Measurements from ENCODE around the gene GRIN3B. TPM values are rescaled to one million over a fixed set of nuclear protein-coding genes. Genes with fewer than 3 reads are reported as not detected.
A peak's percentile ranks its signal among the peaks of the same experiment; 100 is the strongest.

Gene GRIN3B
- total RNA-seq, 2 donors from 2014 or later = 2.0 TPM

DNA sequence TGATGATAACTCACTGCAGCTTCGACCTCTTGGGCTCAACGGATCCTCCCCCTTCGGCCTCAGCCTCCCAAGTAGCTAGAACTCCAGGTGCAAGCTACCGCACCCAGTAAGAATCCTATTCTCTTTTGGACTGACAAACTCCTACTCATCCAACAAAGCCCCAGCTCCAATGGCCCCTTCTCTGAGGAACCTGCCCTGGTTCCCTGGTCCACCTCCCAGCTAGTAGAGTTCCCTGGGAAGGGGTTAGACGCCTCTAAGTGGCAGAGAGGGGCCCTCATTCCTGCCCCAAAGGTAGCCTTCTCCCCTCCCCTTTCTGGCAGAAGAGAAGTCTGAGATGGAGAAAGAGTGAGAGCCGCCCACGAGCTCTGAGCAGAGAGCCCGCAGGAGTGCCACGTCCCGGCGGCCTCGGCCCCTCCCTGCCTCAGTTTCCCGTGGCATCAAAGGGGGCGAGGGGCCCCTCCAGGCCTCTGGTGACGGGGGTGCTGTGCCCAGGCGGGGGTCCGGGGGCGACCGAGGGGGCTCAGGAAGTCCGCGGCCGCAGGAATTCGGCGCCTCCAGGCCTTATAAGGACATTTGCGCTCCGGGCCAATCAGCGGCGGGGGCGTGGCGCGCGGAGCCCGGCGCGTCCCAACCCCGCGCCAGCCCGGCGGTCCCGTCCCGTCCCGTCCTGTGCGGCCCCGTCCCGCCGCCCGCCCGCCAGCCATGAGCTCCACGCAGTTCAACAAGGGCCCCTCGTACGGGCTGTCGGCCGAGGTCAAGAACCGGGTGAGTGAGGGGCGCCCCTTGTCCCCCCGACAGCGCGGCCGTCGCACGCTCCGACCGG is 26.0 kb downstream of the GRIN3B start, which contains the start of gene CNN2:
TSS of gene CNN2 (plus strand) at position 649 of the 823 bp plus-strand sequence. CDS start at position 703, 54 bp downstream.
- H3K4me1 Mint-ChIP-seq = peaks cover 5% of the 10 kb centered on the region
- Histone ChIP-seq H3K4me3 (ENCODE audit: low read length) (peak within 1 kb of the TSS; percentile 98), H3K9me3 (ENCODE audit: control insufficient read depth, low read length) (no peaks in the 10 kb centered on the region), H3K27ac (ENCODE audit: low read depth, low read length) (peak within 1 kb of the TSS; percentile 84), H3K4me1 (ENCODE audit: control insufficient read depth, insufficient read depth, low read length) (peaks cover 6% of the 10 kb centered on the region), H3K9ac (ENCODE audit: extremely low read depth, low read length, poor library complexity, severe bottlenecking) (peak within 1 kb of the TSS; percentile 99), H3K36me3 (ENCODE audit: control insufficient read depth, insufficient read depth, low read length) (peaks cover 18% of the 10 kb centered on the region), H3K27me3 (ENCODE audit: control insufficient read depth, insufficient read depth, low read length, poor library complexity, severe bottlenecking) (no peaks in the 10 kb centered on the region)
- peak within 1 kb of the TSS; percentile 97 for H3K27ac Mint-ChIP-seq
- peak; percentile 95 for DNase-seq
- 1% methylated on average over 38 to 63 of the region's 63 CpGs for WGBS, 2 experiments (ENCODE audit: insufficient coverage in 1 of 2, insufficient read length in 1 of 2)
- TF ChIP-seq, protein P1, sequence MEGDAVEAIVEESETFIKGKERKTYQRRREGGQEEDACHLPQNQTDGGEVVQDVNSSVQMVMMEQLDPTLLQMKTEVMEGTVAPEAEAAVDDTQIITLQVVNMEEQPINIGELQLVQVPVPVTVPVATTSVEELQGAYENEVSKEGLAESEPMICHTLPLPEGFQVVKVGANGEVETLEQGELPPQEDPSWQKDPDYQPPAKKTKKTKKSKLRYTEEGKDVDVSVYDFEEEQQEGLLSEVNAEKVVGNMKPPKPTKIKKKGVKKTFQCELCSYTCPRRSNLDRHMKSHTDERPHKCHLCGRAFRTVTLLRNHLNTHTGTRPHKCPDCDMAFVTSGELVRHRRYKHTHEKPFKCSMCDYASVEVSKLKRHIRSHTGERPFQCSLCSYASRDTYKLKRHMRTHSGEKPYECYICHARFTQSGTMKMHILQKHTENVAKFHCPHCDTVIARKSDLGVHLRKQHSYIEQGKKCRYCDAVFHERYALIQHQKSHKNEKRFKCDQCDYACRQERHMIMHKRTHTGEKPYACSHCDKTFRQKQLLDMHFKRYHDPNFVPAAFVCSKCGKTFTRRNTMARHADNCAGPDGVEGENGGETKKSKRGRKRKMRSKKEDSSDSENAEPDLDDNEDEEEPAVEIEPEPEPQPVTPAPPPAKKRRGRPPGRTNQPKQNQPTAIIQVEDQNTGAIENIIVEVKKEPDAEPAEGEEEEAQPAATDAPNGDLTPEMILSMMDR (conservative IDR thresholded peaks at IDR 0.05) = no peak
- peaks cover 1% of the 10 kb centered on the region for H3K27me3 Mint-ChIP-seq (ENCODE audit: insufficient read depth)
- H3K9me3 Mint-ChIP-seq = no peaks in the 10 kb centered on the region
- H3K36me3 Mint-ChIP-seq (ENCODE audit: low read depth) = peaks cover 16% of the 10 kb centered on the region
- H3K4me3 Mint-ChIP-seq = peak within 1 kb of the TSS; percentile 93

DNA sequence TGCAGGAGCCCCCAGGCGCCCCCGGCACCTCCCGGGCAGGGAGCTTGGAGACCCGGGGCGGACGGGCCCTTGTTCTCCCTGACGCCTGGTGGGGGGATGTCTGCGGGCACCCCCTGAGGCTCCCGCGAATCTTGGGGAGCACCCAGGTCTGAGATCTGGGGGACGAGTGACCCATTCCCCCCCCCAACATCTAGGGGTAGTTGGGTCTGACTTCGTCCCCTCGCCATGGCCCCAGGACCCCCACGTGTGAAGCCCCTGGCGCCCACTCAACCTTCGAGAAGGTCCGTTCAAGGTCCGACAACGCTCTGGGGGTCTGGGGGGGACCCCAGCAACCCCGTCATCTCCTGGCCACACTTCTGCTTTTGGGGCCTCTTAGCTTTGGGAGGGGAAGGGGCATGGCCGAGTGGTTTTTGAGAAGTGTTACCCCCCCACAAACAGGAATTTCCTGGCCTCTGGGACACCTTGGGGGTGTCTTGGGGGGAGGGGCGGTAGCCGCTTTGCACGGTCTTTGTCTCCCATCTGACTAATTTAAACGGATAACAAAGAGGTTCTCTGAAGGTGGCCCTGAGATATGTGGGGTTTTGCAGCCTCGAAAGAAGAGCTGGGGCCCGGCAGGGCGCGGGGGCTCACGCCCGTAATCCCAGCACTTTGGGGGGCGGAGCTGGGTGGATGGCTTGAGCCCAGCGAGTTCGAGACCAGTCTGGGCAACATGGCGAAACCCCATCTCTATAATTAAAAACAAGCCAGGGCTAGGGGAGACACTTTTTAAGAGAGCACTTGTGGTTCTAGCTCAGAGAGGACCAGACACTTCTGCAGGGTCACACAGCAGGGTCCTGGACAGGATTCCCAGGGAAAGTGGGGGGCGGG is 26.8 kb downstream of the GRIN3B start:
- peak overlapping the region; percentile 97 for H3K27ac Mint-ChIP-seq
- WGBS, 2 experiments (ENCODE audit: insufficient coverage in 1 of 2, insufficient read length in 1 of 2) = 1% methylated on average over 17 to 35 of the region's 36 CpGs
- H3K9ac ChIP-seq (ENCODE audit: extremely low read depth, low read length, poor library complexity, severe bottlenecking) = peak overlapping the region; percentile 99

DNA sequence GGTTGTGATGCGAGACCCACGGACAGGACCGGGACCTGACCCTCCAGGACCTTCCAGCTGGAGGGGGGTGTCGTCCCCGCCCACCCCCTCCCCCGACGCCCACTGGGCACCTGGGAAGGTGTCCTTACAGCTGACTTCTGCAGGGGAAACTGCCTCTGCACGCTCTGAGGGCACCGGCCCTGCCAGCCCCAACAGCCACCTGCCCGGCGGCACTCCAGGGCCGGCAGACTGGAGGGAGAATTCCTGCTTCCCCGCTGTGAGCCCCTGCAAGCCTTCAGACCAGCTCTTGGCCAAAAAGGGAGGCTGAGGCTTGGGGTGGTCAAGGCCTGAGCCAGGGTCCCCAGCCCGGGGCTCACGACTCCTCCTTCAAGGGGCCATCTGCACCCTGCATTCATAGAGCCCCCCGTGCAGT is 27.4 kb downstream of the GRIN3B start:
- peak overlapping the region; percentile 97 for H3K27ac Mint-ChIP-seq

More for the DNA sequence above, 26.8 kb downstream of the GRIN3B start:
- Histone ChIP-seq H3K4me1 (ENCODE audit: control insufficient read depth, insufficient read depth, low read length) (peaks cover 6% of the 10 kb centered on the region), H3K4me3 (ENCODE audit: low read length) (peak overlapping the region; percentile 98), H3K27me3 (ENCODE audit: control insufficient read depth, insufficient read depth, low read length, poor library complexity, severe bottlenecking) (no peaks in the 10 kb centered on the region), H3K9me3 (ENCODE audit: control insufficient read depth, low read length) (no peaks in the 10 kb centered on the region), H3K36me3 (ENCODE audit: control insufficient read depth, insufficient read depth, low read length) (peaks cover 22% of the 10 kb centered on the region), H3K27ac (ENCODE audit: low read depth, low read length) (peak overlapping the region; percentile 84)
- peaks cover 20% of the 10 kb centered on the region for H3K36me3 Mint-ChIP-seq (ENCODE audit: low read depth)
- peak overlapping the region; percentile 93 for H3K4me3 Mint-ChIP-seq
- TF ChIP-seq, protein P1 (conservative IDR thresholded peaks at IDR 0.05) = no peak
- H3K4me1 Mint-ChIP-seq = peaks cover 5% of the 10 kb centered on the region
- no peaks in the 10 kb centered on the region for H3K27me3 Mint-ChIP-seq (ENCODE audit: insufficient read depth)
- H3K9me3 Mint-ChIP-seq = no peaks in the 10 kb centered on the region
- no peak for DNase-seq

More for the DNA sequence above, 27.4 kb downstream of the GRIN3B start:
- TF ChIP-seq, protein P1 (conservative IDR thresholded peaks at IDR 0.05) = no peak
- H3K36me3 ChIP-seq (ENCODE audit: control insufficient read depth, insufficient read depth, low read length) = peaks cover 29% of the 10 kb centered on the region
- no peaks in the 10 kb centered on the region for H3K9me3 ChIP-seq (ENCODE audit: control insufficient read depth, low read length)
- peaks cover 26% of the 10 kb centered on the region for H3K36me3 Mint-ChIP-seq (ENCODE audit: low read depth)
- peak overlapping the region; percentile 98 for H3K4me3 ChIP-seq (ENCODE audit: low read length)
- peak overlapping the region; percentile 93 for H3K4me3 Mint-ChIP-seq
- H3K9me3 Mint-ChIP-seq = no peaks in the 10 kb centered on the region
- peak overlapping the region; percentile 84 for H3K27ac ChIP-seq (ENCODE audit: low read depth, low read length)
- WGBS, 2 experiments (ENCODE audit: insufficient coverage in 1 of 2, insufficient read length in 1 of 2) = 0 to 4% methylated on average over 5 to 16 of the region's 16 CpGs
- peaks cover 6% of the 10 kb centered on the region for H3K4me1 ChIP-seq (ENCODE audit: control insufficient read depth, insufficient read depth, low read length)
- peaks cover 5% of the 10 kb centered on the region for H3K4me1 Mint-ChIP-seq
- DNase-seq = peak; percentile 72
- peak overlapping the region; percentile 99 for H3K9ac ChIP-seq (ENCODE audit: extremely low read depth, low read length, poor library complexity, severe bottlenecking)
- H3K27me3 ChIP-seq (ENCODE audit: control insufficient read depth, insufficient read depth, low read length, poor library complexity, severe bottlenecking) = no peaks in the 10 kb centered on the region
- H3K27me3 Mint-ChIP-seq (ENCODE audit: insufficient read depth) = no peaks in the 10 kb centered on the region

Data from endodermal cell (in vitro differentiated cells).